Peyer's patch (tissue), 4 donors: Measurements from ENCODE around the gene IQCE. TPM values are rescaled to one million over a fixed set of nuclear protein-coding genes. Genes with fewer than 3 reads are reported as not detected.
"Not testable (repeated sequence)": the region's sequence is repeated elsewhere in the genome, so short reads cannot be mapped to it uniquely, and the experiment has no call there.

Source experiments
- DNase-seq, 3 donors: peaks; one replicate each; pipeline ENCODE4 v3.0.0-alpha.2; 2017 to 2019
- H3K27ac ChIP-seq, 4 donors: fragments of 200-600 bp; sonication (generic); one replicate each; pipeline ENCODE4 v1.5.1; 2016 to 2019
- H3K27me3 ChIP-seq, 2 donors: fragments of 200-600 bp; sonication (generic); one replicate each; pipeline ENCODE4 v1.5.1; 2019
- H3K36me3 ChIP-seq, 3 donors: fragments of 200-600 bp; sonication (generic); one replicate each; pipeline ENCODE4 v1.5.1; 2016 to 2019
- H3K4me1 ChIP-seq, 4 donors: fragments of 200-600 bp; sonication (generic); one replicate each; pipeline ENCODE4 v1.5.1; 2016 to 2019
- H3K4me3 ChIP-seq, 4 donors: fragments of 200-600 bp; sonication (generic); 1 replicate in 3 of 4; 2 replicates in 1 of 4; pipeline ENCODE4 v1.5.1; 2016 to 2019; ENCODE audit warnings: mild to moderate bottlenecking in 1 of 4
- H3K9me3 ChIP-seq, 4 donors: fragments of 200-600 bp; sonication (generic); one replicate each; pipeline ENCODE4 v1.5.1; 2016 to 2019; ENCODE audit warnings: mild to moderate bottlenecking in 1 of 4
- CTCF ChIP-seq, 6 experiments: fragments of 450-650 bp in 4 of 6; fragments of 200-600 bp in 2 of 6; sonication (generic) in 1 of 6; IDR thresholded peaks; one replicate each; pipeline ENCODE4 v1.5.1; 2017 to 2019; ENCODE audit warnings: antibody characterized with exemption in 6 of 6, mild to moderate bottlenecking in 3 of 6, moderate library complexity in 1 of 6
- POLR2A ChIP-seq, 2 donors: fragments of 450-650 bp; IDR thresholded peaks; one replicate each; pipeline ENCODE4 v1.5.1; 2017; ENCODE audit warnings: antibody characterized with exemption in 2 of 2, mild to moderate bottlenecking in 2 of 2, moderate library complexity in 2 of 2
- total RNA-seq, 4 donors: library from RNA; depleted of rRNA; stranded (reverse); fragments of >200 nt; gene quantifications; one replicate each; pipeline ENCODE4 v1.1.0, GENCODE V29; 2016

The IQCE gene
- total RNA-seq, 4 donors from 2014 or later: 30.0 to 159 (median 72.2) TPM

GRCh38 chr7:2607122-2607922, 48.5 kb downstream of the IQCE start:
- peaks cover 0 to 5% (median 0%) of the 10 kb centered on the region in 4 donors for H3K4me1 ChIP-seq
- no peak overlapping the region for H3K4me3 ChIP-seq
- H3K27ac ChIP-seq: peak overlapping the region; percentile 15 to 70 (median 46)
- peaks cover 0 to 11% (median 0%) of the 10 kb centered on the region in 3 donors for H3K36me3 ChIP-seq
- H3K27me3 ChIP-seq: no peaks in the 10 kb centered on the region
- TF ChIP-seq CTCF (IDR thresholded peaks at IDR 0.05) (no peak), POLR2A (IDR thresholded peaks at IDR 0.05) (no peak)
- DNase-seq: peak in 1 of 3 donors; percentile 56
- no peaks in the 10 kb centered on the region for H3K9me3 ChIP-seq

GRCh38 chr7:2607923-2608904, 49.4 kb downstream of the IQCE start:
- H3K27me3 ChIP-seq: no peaks in the 10 kb centered on the region
- H3K9me3 ChIP-seq: no peaks in the 10 kb centered on the region
- peaks cover 0 to 5% (median 0%) of the 10 kb centered on the region in 4 donors for H3K4me1 ChIP-seq
- TF ChIP-seq CTCF (IDR thresholded peaks at IDR 0.05): no peak
- no peak for TF ChIP-seq POLR2A (IDR thresholded peaks at IDR 0.05)
- H3K36me3 ChIP-seq: peaks cover 0 to 11% (median 0%) of the 10 kb centered on the region in 3 donors
- no peak for DNase-seq
- peak overlapping the region; percentile 15 to 70 (median 46) for H3K27ac ChIP-seq
- H3K4me3 ChIP-seq: no peak overlapping the region

- Histone ChIP-seq H3K4me3 (no peak overlapping the region), H3K27me3 (no peaks in the 10 kb centered on the region), H3K27ac (peak overlapping the region in 2 of 4 donors; percentile 25 to 53), H3K9me3 (no peaks in the 10 kb centered on the region), H3K36me3 (peaks cover 0 to 11% (median 0%) of the 10 kb centered on the region in 3 donors), H3K4me1 (peaks cover 0 to 6% (median 4%) of the 10 kb centered on the region in 4 donors)
- no peak for TF ChIP-seq POLR2A (IDR thresholded peaks at IDR 0.05)
- peak; percentile 9 to 44 (median 38) for TF ChIP-seq CTCF (IDR thresholded peaks at IDR 0.05)
- peak; percentile 52 to 75 (median 67) for DNase-seq
Observed at GRCh38 chr7:2608921-2609411, 50.2 kb downstream of the IQCE start.

- H3K9me3 ChIP-seq, H3K4me3 ChIP-seq, H3K27me3 ChIP-seq, DNase-seq, H3K4me1 ChIP-seq, H3K27ac ChIP-seq: not testable (repeated sequence)
- peaks cover 0 to 11% (median 0%) of the 10 kb centered on the region in 3 donors for H3K36me3 ChIP-seq
Observed at GRCh38 chr7:2609646-2610045, 50.9 kb downstream of the IQCE start.

- H3K9me3 ChIP-seq: no peaks in the 10 kb centered on the region
- peaks cover 0 to 7% (median 4%) of the 10 kb centered on the region in 4 donors for H3K4me1 ChIP-seq
- H3K4me3 ChIP-seq: no peak overlapping the region
- H3K27me3 ChIP-seq: no peaks in the 10 kb centered on the region
- peaks cover 0 to 11% (median 0%) of the 10 kb centered on the region in 3 donors for H3K36me3 ChIP-seq
- no peak overlapping the region for H3K27ac ChIP-seq
- no peak for DNase-seq
- TF ChIP-seq CTCF (IDR thresholded peaks at IDR 0.05): no peak
- TF ChIP-seq POLR2A (IDR thresholded peaks at IDR 0.05): no peak
Observed at GRCh38 chr7:2610466-2610865, 51.7 kb downstream of the IQCE start.
